GM12875 (cell line): Measurements from ENCODE around the gene SYNGR2.
A peak's percentile ranks its signal among the peaks of the same experiment; 100 is the strongest.

ENCODE experiments used
- H3K4me3 ChIP-seq: one replicate; pipeline ENCODE4 v1.5.1; 2011; ENCODE audit warnings: low read depth, low read length, control low read depth
- CTCF ChIP-seq: IDR thresholded peaks from 2 replicates; pipeline ENCODE4 v1.5.1; 2011; ENCODE audit warnings: low read depth, mild to moderate bottlenecking, control low read depth, inconsistent platforms, low read length, moderate library complexity, borderline replicate concordance; ENCODE audit not compliant: insufficient read depth

The SYNGR2 gene

GRCh38 chr17:78126895-78127238 lies 41.5 kb upstream of the SYNGR2 start:
- H3K4me3 ChIP-seq = peak overlapping the region; percentile 75

GRCh38 chr17:78127239-78127887 lies 41.0 kb upstream of the SYNGR2 start:
- peak overlapping the region; percentile 75 for H3K4me3 ChIP-seq
- TF ChIP-seq CTCF = no peak

More at GRCh38 chr17:78126895-78127238, 41.5 kb upstream of the SYNGR2 start:
- no peak for TF ChIP-seq CTCF

GRCh38 chr17:78127888-78128550 lies 40.4 kb upstream of the SYNGR2 start:
- peak overlapping the region; percentile 75 for H3K4me3 ChIP-seq
- TF ChIP-seq CTCF = no peak

GRCh38 chr17:78128551-78129350 lies 39.6 kb upstream of the SYNGR2 start, which contains the start of gene TMC6:
Gene TMC6 (minus strand): TSS chr17:78128755. CDS start chr17:78126832, 1,923 bp downstream.
- no peak for TF ChIP-seq CTCF
- peak within 1 kb of the TSS; percentile 75 for H3K4me3 ChIP-seq

GRCh38 chr17:78129351-78130089 lies 38.9 kb upstream of the SYNGR2 start:
- no peak for TF ChIP-seq CTCF
- peak overlapping the region; percentile 6 for H3K4me3 ChIP-seq

GRCh38 chr17:78130090-78130436 lies 38.3 kb upstream of the SYNGR2 start:
- H3K4me3 ChIP-seq = peak overlapping the region; percentile 68
- TF ChIP-seq CTCF = no peak
